ENCODE measurements around the gene NDEL1. TPM values are rescaled to one million over a fixed set of nuclear protein-coding genes. Genes with fewer than 3 reads are reported as not detected.

Gene NDEL1
- total and polyA plus RNA-seq, 4 donors = 25.2 to 101 (median 55.5) TPM

GRCh38 chr17:8419305-8419704, 16.4 kb upstream of the NDEL1 start:
- H3K27ac ChIP-seq (ENCODE audit: low read depth in 1 of 2, low read length in 1 of 2) = no peak overlapping the region

GRCh38 chr17:8420041-8420934, 15.4 kb upstream of the NDEL1 start:
- TF ChIP-seq CTCF (IDR thresholded peaks at IDR 0.05; ENCODE audit: control extremely low read depth, extremely low read depth) = no peak
- ATAC-seq (ENCODE audit: insufficient read depth, low FRiP score) (peak; percentile 83), DNase-seq (peak; percentile 81 to 94 (median 92))
- H3K36me3 ChIP-seq (ENCODE audit: control insufficient read depth in 4 of 4, insufficient read depth in 4 of 4, low read length in 4 of 4) = no peaks in the 10 kb centered on the region
- peaks cover 0 to 13% (median 7%) of the 10 kb centered on the region in 5 donors for H3K4me1 ChIP-seq (ENCODE audit: control insufficient read depth in 5 of 5, insufficient read depth in 5 of 5, low read length in 5 of 5)
- peak overlapping the region; percentile 16 to 85 for H3K27ac ChIP-seq (ENCODE audit: low read depth in 1 of 2, low read length in 1 of 2)
- peaks cover 0 to 12% (median 0%) of the 10 kb centered on the region in 3 donors for H3K27me3 ChIP-seq (ENCODE audit: control insufficient read depth in 3 of 3, insufficient read depth in 3 of 3, low read length in 2 of 3)
- no peak overlapping the region for H3K9ac ChIP-seq (ENCODE audit: insufficient read depth in 1 of 2, low read length in 2 of 2)
- no peaks in the 10 kb centered on the region for H3K9me3 ChIP-seq (ENCODE audit: control insufficient read depth in 4 of 4, insufficient read depth in 3 of 4, low read length in 3 of 4)
- H3K4me3 ChIP-seq = no peak overlapping the region
- 12 to 22% methylated on average over 5 of the region's 5 CpGs for WGBS, 2 donors

More at GRCh38 chr17:8419305-8419704, 16.4 kb upstream of the NDEL1 start:
- ATAC-seq (ENCODE audit: insufficient read depth, low FRiP score) (no peak), DNase-seq (no peak)
- Histone ChIP-seq H3K27me3 (ENCODE audit: control insufficient read depth in 3 of 3, insufficient read depth in 3 of 3, low read length in 2 of 3) (peaks cover 0 to 12% (median 0%) of the 10 kb centered on the region in 3 donors), H3K9me3 (ENCODE audit: control insufficient read depth in 4 of 4, insufficient read depth in 3 of 4, low read length in 3 of 4) (no peaks in the 10 kb centered on the region), H3K4me3 (no peak overlapping the region), H3K36me3 (ENCODE audit: control insufficient read depth in 4 of 4, insufficient read depth in 4 of 4, low read length in 4 of 4) (no peaks in the 10 kb centered on the region), H3K9ac (ENCODE audit: insufficient read depth in 1 of 2, low read length in 2 of 2) (no peak overlapping the region), H3K4me1 (ENCODE audit: control insufficient read depth in 5 of 5, insufficient read depth in 5 of 5, low read length in 5 of 5) (peaks cover 0 to 13% (median 7%) of the 10 kb centered on the region in 5 donors)
- no peak for TF ChIP-seq CTCF (IDR thresholded peaks at IDR 0.05; ENCODE audit: control extremely low read depth, extremely low read depth)
- WGBS, 2 donors = 43% methylated on average over 1 of the region's 1 CpG

GRCh38 chr17:8421571-8421970, 14.1 kb upstream of the NDEL1 start:
- Histone ChIP-seq H3K27ac (ENCODE audit: low read depth in 1 of 2, low read length in 1 of 2) (no peak overlapping the region), H3K4me1 (ENCODE audit: control insufficient read depth in 5 of 5, insufficient read depth in 5 of 5, low read length in 5 of 5) (peaks cover 0 to 13% (median 7%) of the 10 kb centered on the region in 5 donors), H3K36me3 (ENCODE audit: control insufficient read depth in 4 of 4, insufficient read depth in 4 of 4, low read length in 4 of 4) (no peaks in the 10 kb centered on the region), H3K9ac (ENCODE audit: insufficient read depth in 1 of 2, low read length in 2 of 2) (no peak overlapping the region), H3K9me3 (ENCODE audit: control insufficient read depth in 4 of 4, insufficient read depth in 3 of 4, low read length in 3 of 4) (no peaks in the 10 kb centered on the region), H3K27me3 (ENCODE audit: control insufficient read depth in 3 of 3, insufficient read depth in 3 of 3, low read length in 2 of 3) (peaks cover 0 to 8% (median 0%) of the 10 kb centered on the region in 3 donors), H3K4me3 (no peak overlapping the region)
- DNase-seq (no peak), ATAC-seq (ENCODE audit: insufficient read depth, low FRiP score) (no peak)
- TF ChIP-seq CTCF (IDR thresholded peaks at IDR 0.05; ENCODE audit: control extremely low read depth, extremely low read depth) = no peak
- 48 to 67% methylated on average over 3 of the region's 3 CpGs for WGBS, 2 donors
